Gastrocnemius medialis (tissue), 4 donors: Measurements from ENCODE around the gene KLHL4. TPM values are rescaled to one million over a fixed set of nuclear protein-coding genes. Genes with fewer than 3 reads are reported as not detected.
"Not testable (repeated sequence)": the region's sequence is repeated elsewhere in the genome, so short reads cannot be mapped to it uniquely, and the experiment has no call there.

Source experiments
- ATAC-seq, 2 donors: fragments of 150-250 bp; one replicate each; pipeline ENCODE4 v1.9.1; 2016
- DNase-seq, 2 donors: peaks; one replicate each; pipeline ENCODE4 v3.0.0-alpha.2; 2019
- H3K27ac ChIP-seq, 4 donors: fragments of 200-600 bp; sonication (generic); 1 replicate in 1 of 4; 2 replicates in 3 of 4; pipeline ENCODE4 v1.5.1; 2016 to 2018; ENCODE audit warnings: mild to moderate bottlenecking in 2 of 4, moderate library complexity in 1 of 4
- H3K27me3 ChIP-seq, 3 donors: fragments of 200-600 bp; sonication (generic) in 2 of 3; 1 replicate in 1 of 3; 2 replicates in 2 of 3; pipeline versions ENCODE4 v1.5.1 to v1.6.0; 2016 to 2019; ENCODE audit warnings: mild to moderate bottlenecking in 1 of 3, moderate library complexity in 1 of 3
- H3K36me3 ChIP-seq, 2 donors: fragments of 200-600 bp; sonication (generic) in 1 of 2; one replicate each; pipeline ENCODE4 v1.5.1; 2017 to 2018
- H3K4me1 ChIP-seq, 2 donors: fragments of 200-600 bp; sonication (generic) in 1 of 2; one replicate each; pipeline ENCODE4 v1.5.1; 2016 to 2017; ENCODE audit warnings: mild to moderate bottlenecking in 2 of 2
- H3K4me3 ChIP-seq, 4 donors: fragments of 200-600 bp; sonication (generic) in 3 of 4; 1 replicate in 1 of 4; 2 replicates in 3 of 4; pipeline ENCODE4 v1.5.1; 2016 to 2019; ENCODE audit warnings: mild to moderate bottlenecking in 2 of 4
- H3K9me3 ChIP-seq, 3 donors: fragments of 200-600 bp; sonication (generic) in 2 of 3; 1 replicate in 1 of 3; 2 replicates in 2 of 3; pipeline ENCODE4 v1.5.1; 2016 to 2019
- CTCF ChIP-seq, 5 experiments: fragments of 450-650 bp in 3 of 5; fragments of 200-600 bp in 2 of 5; sonication (generic) in 2 of 5; IDR thresholded peaks in 4 of 5; conservative IDR thresholded peaks in 1 of 5; 1 replicate in 4 of 5; 2 replicates in 1 of 5; pipeline ENCODE4 v1.5.1; 2016 to 2019; ENCODE audit warnings: antibody characterized with exemption in 5 of 5, mild to moderate bottlenecking in 3 of 5, moderate library complexity in 3 of 5
- POLR2A ChIP-seq, 2 donors: fragments of 450-650 bp; IDR thresholded peaks; one replicate each; pipeline ENCODE4 v1.6.1; 2017; ENCODE audit warnings: antibody characterized with exemption in 2 of 2, mild to moderate bottlenecking in 2 of 2, moderate library complexity in 2 of 2
- in situ Hi-C, 4 donors: fragments of 200-750 bp; cut with MboI; loops; one replicate each; pipeline versions ENCODE4 v1.15.0 to v1.8.0; 2017; ENCODE audit warnings: low sequenced_read_pairs in 4 of 4
- intact Hi-C: fragments of 100-400 bp; cut with DNase I; formaldehyde crosslinking; loops from one replicate; pipeline ENCODE4 v1.15.1; 2023; ENCODE audit warnings: low total_unique reads
- total RNA-seq, 4 donors: library from RNA; depleted of rRNA; stranded (reverse); fragments of >200 nt; gene quantifications; one replicate each; pipeline versions ENCODE4 v1.1.0 to v1.2.3, GENCODE V29; 2016

The KLHL4 gene
- under 1 TPM; 0.05 to 0.25 (median 0.14) TPM for total RNA-seq

GRCh38 chrX:87517571-87518141 is at the start of gene KLHL4:
Gene KLHL4, plus strand, starts transcription at chrX:87517802. Its CDS starts 92 bp downstream, at chrX:87517894.
- Histone ChIP-seq H3K27ac (peak within 1 kb of the TSS in 1 of 4 donors; percentile 29), H3K36me3 (no peaks in the 10 kb centered on the region), H3K27me3 (peaks cover 0 to 2% (median 0%) of the 10 kb centered on the region in 3 donors), H3K4me3 (peak within 1 kb of the TSS in 3 of 4 donors; percentile 9 to 37 (median 16)), H3K9me3 (no peaks in the 10 kb centered on the region), H3K4me1 (no peaks in the 10 kb centered on the region)
- no peak for DNase-seq
- ATAC-seq: no peak
- in situ Hi-C loops: no loop called here
- TF ChIP-seq CTCF (IDR thresholded peaks at IDR 0.05 in 4 of 5, conservative IDR thresholded peaks at IDR 0.05 in 1 of 5): no peak
- TF ChIP-seq POLR2A (IDR thresholded peaks at IDR 0.05): no peak
- intact Hi-C loops: no loop called here

- no peak for DNase-seq
- ATAC-seq: no peak
- no peaks in the 10 kb centered on the region for H3K27me3 ChIP-seq
Measured at GRCh38 chrX:87468941-87469340, 48.7 kb upstream of the KLHL4 start.

GRCh38 chrX:87475793-87476192 is 41.8 kb upstream of the KLHL4 start:
- no peak for ATAC-seq
- no peak for TF ChIP-seq POLR2A (IDR thresholded peaks at IDR 0.05)
- no peak for TF ChIP-seq CTCF (IDR thresholded peaks at IDR 0.05 in 4 of 5, conservative IDR thresholded peaks at IDR 0.05 in 1 of 5)
- intact Hi-C loops: no loop called here
- no peak for DNase-seq
- no peaks in the 10 kb centered on the region for H3K27me3 ChIP-seq
- H3K36me3 ChIP-seq: no peaks in the 10 kb centered on the region
- no peak overlapping the region for H3K27ac ChIP-seq
- H3K4me1 ChIP-seq: no peaks in the 10 kb centered on the region
- H3K9me3 ChIP-seq: no peaks in the 10 kb centered on the region
- in situ Hi-C loops: no loop called here
- H3K4me3 ChIP-seq: no peak overlapping the region

More at GRCh38 chrX:87468941-87469340, 48.7 kb upstream of the KLHL4 start:
- Histone ChIP-seq H3K27ac (no peak overlapping the region), H3K36me3 (no peaks in the 10 kb centered on the region), H3K4me1 (no peaks in the 10 kb centered on the region), H3K9me3 (peaks cover 0 to 6% (median 0%) of the 10 kb centered on the region in 3 donors), H3K4me3 (no peak overlapping the region)
- TF ChIP-seq CTCF (IDR thresholded peaks at IDR 0.05 in 4 of 5, conservative IDR thresholded peaks at IDR 0.05 in 1 of 5): no peak
- no peak for TF ChIP-seq POLR2A (IDR thresholded peaks at IDR 0.05)
- in situ Hi-C loops (no loop called here), intact Hi-C loops (no loop called here)

- H3K36me3 ChIP-seq, in situ Hi-C loops, H3K4me3 ChIP-seq, ATAC-seq, H3K27me3 ChIP-seq, DNase-seq, intact Hi-C loops, H3K9me3 ChIP-seq, H3K27ac ChIP-seq, H3K4me1 ChIP-seq: not testable (repeated sequence)
Measured at GRCh38 chrX:87478703-87479102, 38.9 kb upstream of the KLHL4 start.

GRCh38 chrX:87489071-87489470 is 28.5 kb upstream of the KLHL4 start:
- DNase-seq (no peak), ATAC-seq (no peak)
- TF ChIP-seq CTCF (IDR thresholded peaks at IDR 0.05 in 4 of 5, conservative IDR thresholded peaks at IDR 0.05 in 1 of 5) (no peak), POLR2A (IDR thresholded peaks at IDR 0.05) (no peak)
- in situ Hi-C loops: no loop called here
- H3K9me3 ChIP-seq: no peaks in the 10 kb centered on the region
- H3K36me3 ChIP-seq: no peaks in the 10 kb centered on the region
- H3K27me3 ChIP-seq: no peaks in the 10 kb centered on the region
- no peaks in the 10 kb centered on the region for H3K4me1 ChIP-seq
- intact Hi-C loops: no loop called here
- no peak overlapping the region for H3K4me3 ChIP-seq
- no peak overlapping the region for H3K27ac ChIP-seq
